A549 treated with dexamethasone at 1 μM for 4 hours (cell line): ENCODE measurements around the gene ACOT4. TPM values are rescaled to one million over a fixed set of nuclear protein-coding genes. Genes with fewer than 3 reads are reported as not detected.

Experiments
- total RNA-seq: library from RNA; stranded (reverse); fragments of 200-300 nt; extraction: Qiagen RNA extraction; gene quantifications from 5 replicates; pipeline ENCODE4 v1.2.3, GENCODE V29; 2022

The ACOT4 gene
- total RNA-seq = 1.5 to 1.8 TPM (median 1.7 TPM) in 5 replicates

GRCh38 chr14:73591690-73592449 is at the start of gene ACOT4:
Gene ACOT4, plus strand, starts transcription at chr14:73591873. Its CDS starts 87 bp downstream, at chr14:73591960.

DNA sequence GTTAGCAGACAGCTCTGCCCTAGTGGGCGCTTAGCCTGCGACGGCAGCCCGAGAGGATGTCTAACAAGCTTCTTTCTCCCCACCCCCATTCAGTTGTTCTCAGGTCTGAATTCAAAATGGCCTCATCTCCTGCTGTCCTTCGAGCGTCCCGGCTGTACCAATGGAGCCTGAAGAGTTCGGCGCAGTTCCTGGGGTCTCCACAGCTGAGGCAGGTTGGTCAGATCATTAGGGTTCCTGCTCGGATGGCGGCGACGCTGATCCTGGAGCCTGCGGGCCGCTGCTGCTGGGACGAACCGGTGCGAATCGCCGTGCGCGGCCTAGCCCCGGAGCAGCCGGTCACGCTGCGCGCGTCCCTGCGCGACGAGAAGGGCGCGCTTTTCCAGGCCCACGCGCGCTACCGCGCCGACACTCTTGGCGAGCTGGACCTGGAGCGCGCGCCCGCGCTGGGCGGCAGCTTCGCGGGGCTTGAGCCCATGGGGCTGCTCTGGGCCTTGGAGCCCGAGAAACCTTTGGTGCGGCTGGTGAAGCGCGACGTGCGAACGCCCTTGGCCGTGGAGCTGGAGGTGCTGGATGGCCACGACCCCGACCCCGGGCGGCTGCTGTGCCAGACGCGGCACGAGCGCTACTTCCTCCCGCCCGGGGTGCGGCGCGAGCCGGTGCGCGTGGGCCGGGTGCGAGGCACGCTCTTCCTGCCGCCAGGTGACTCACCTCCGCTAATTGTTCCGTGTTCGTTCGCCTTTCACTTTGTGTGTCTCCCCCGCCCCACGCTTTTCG is 22.3 kb upstream of the ACOT4 start, which contains the start of gene ACOT2:
Gene ACOT2 (plus strand): TSS at position 29 of the 774 bp plus-strand sequence. CDS start 28 bp downstream, at position 57.

DNA sequence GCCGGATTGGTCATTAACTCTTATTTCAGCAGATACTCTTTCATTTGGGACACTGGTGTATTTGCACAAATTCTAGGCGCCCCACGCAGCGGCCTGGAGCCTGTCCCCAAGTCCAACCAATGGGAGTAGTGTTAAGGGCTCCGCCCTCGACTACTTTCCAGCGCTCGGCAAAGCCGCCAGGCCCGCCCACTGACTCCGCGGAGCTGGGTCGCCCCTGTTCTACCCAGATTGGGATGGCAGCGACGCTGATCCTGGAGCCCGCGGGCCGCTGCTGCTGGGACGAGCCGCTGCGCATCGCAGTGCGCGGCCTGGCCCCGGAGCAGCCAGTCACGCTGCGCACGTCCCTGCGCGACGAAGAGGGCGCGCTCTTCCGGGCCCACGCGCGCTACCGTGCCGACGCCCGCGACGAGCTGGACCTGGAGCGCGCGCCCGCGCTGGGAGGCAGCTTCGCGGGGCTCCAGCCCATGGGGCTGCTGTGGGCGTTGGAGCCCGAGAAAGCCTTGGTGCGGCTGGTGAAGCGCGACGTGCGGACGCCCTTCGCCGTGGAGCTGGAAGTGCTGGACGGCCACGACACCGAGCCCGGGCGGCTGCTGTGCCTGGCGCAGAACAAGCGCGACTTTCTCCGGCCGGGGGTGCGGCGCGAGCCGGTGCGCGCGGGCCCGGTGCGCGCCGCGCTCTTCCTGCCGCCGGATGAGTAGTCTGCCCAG is 20.8 kb downstream of the ACOT4 start, which contains the start of gene ACOT6:
Gene ACOT6 (plus strand): TSS at position 179 of the 707 bp plus-strand sequence. CDS start 55 bp downstream, at position 234.

GRCh38 chr14:73644531-73645247 is 53.0 kb downstream of the ACOT4 start, which contains the start of gene DNAL1:
Gene DNAL1, plus strand, starts transcription at chr14:73644986. Its CDS starts 54 bp downstream, at chr14:73645040.

Other genes starting within 250 kb of the ACOT4 start
- 32.8 to 43.7 TPM (median 43.2 TPM) in 5 replicates for gene NUMB, start 133.3 kb upstream of the ACOT4 start, total RNA-seq
- 20.2 to 26.8 TPM (median 24.5 TPM) in 5 replicates for gene RIOX1, start 100.9 kb upstream of the ACOT4 start, total RNA-seq
- gene ACOT1, start 54.7 kb upstream of the ACOT4 start, total RNA-seq = 5.6 to 6.8 TPM (median 6.3 TPM) in 5 replicates
- 0.33 TPM in 1 of 5 replicates, not detected in the others for gene HEATR4, start 32.9 kb upstream of the ACOT4 start, total RNA-seq
- gene ACOT2, start 22.7 kb upstream of the ACOT4 start, total RNA-seq = 39.8 to 46.2 TPM (median 43.4 TPM) in 5 replicates
- gene ACOT6, start 20.6 kb downstream of the ACOT4 start, total RNA-seq = not detected in 5 replicates
- 8.6 to 11.6 TPM (median 11.1 TPM) in 5 replicates for gene DNAL1, start 53.1 kb downstream of the ACOT4 start, total RNA-seq
- 57.7 to 64.9 TPM (median 61.1 TPM) in 5 replicates for gene PNMA1, start 122.5 kb downstream of the ACOT4 start, total RNA-seq